HL-60 (cell line): ENCODE measurements around the gene MRPS14.

Experiments
- DNase-seq, 2 experiments: peaks; one replicate each; pipeline ENCODE4 v3.0.0-alpha.2; 2010 to 2020; ENCODE audit warnings: low read depth in 1 of 2, low spot score in 1 of 2
- H3K27ac ChIP-seq: fragments of 250-450 bp; sonication (Bioruptor Pico); replicated peaks from 2 replicates; pipeline ENCODE4 v1.5.1; 2020; ENCODE audit warnings: mild to moderate bottlenecking, moderate library complexity
- H3K27me3 ChIP-seq: fragments of 250-450 bp; sonication (Bioruptor Pico); 2 replicates; pipeline ENCODE4 v1.5.1; 2021; ENCODE audit warnings: mild to moderate bottlenecking, moderate library complexity; ENCODE audit not compliant: insufficient read depth, poor library complexity, severe bottlenecking
- H3K4me3 ChIP-seq: replicated peaks from 2 replicates; pipeline ENCODE4 v1.5.1; 2011; ENCODE audit warnings: mild to moderate bottlenecking, control low read depth, low read length; ENCODE audit not compliant: insufficient read depth
- CTCF ChIP-seq: IDR thresholded peaks from one replicate; pipeline ENCODE4 v1.5.1; 2011; ENCODE audit warnings: low read length, control low read depth, inconsistent platforms; ENCODE audit not compliant: insufficient read depth
- GABPA ChIP-seq: IDR thresholded peaks from 2 replicates; pipeline ENCODE4 v1.6.1; 2012; ENCODE audit warnings: low read depth
- POLR2AphosphoS5 ChIP-seq: IDR thresholded peaks from 2 replicates; pipeline ENCODE4 v1.6.1; 2012; ENCODE audit warnings: low read depth
- REST ChIP-seq: IDR thresholded peaks from 2 replicates; pipeline ENCODE4 v1.6.1; 2012; ENCODE audit warnings: low read depth; ENCODE audit not compliant: insufficient replicate concordance
- SPI1 ChIP-seq: IDR thresholded peaks from 2 replicates; pipeline ENCODE4 v1.6.1; 2012; ENCODE audit warnings: low read depth, mild to moderate bottlenecking, borderline replicate concordance

Gene MRPS14

GRCh38 chr1:175000697-175001187, 22.5 kb downstream of the MRPS14 start:
- H3K27ac ChIP-seq = peak overlapping the region; percentile 100
- H3K4me3 ChIP-seq = peak overlapping the region; percentile 87
- no peak for DNase-seq
- H3K27me3 ChIP-seq = no peaks in the 10 kb centered on the region
- TF ChIP-seq GABPA = no peak
- TF ChIP-seq SPI1 = no peak
- TF ChIP-seq REST = no peak

GRCh38 chr1:174999936-175000696, 23.1 kb downstream of the MRPS14 start, which contains the start of gene CACYBP:
CACYBP (plus strand) TSS chr1:174999947; CDS start chr1:175000181, 234 bp downstream.
- TF ChIP-seq CTCF (no peak), POLR2AphosphoS5 (peak; percentile 13; the same call in 1 of the 2 replicates), GABPA (no peak), REST (peak; percentile 37)
- no peaks in the 10 kb centered on the region for H3K27me3 ChIP-seq
- H3K4me3 ChIP-seq = peak within 1 kb of the TSS; percentile 87
- peak within 1 kb of the TSS; percentile 100 for H3K27ac ChIP-seq
- peak in 1 of 2 experiments; percentile 36 for DNase-seq

GRCh38 chr1:174999216-174999935, 23.8 kb downstream of the MRPS14 start:
- peak overlapping the region; percentile 100 for H3K27ac ChIP-seq
- H3K27me3 ChIP-seq = no peaks in the 10 kb centered on the region
- H3K4me3 ChIP-seq = peak overlapping the region; percentile 87
- TF ChIP-seq POLR2AphosphoS5 (peak; percentile 95), GABPA (peak; percentile 95), REST (peak; percentile 67), SPI1 (no peak), CTCF (no peak)
- DNase-seq = peak; percentile 93 to 98
